BE2C (cell line): ENCODE results near the gene SMARCAD1.
"Not testable (repeated sequence)": the region's sequence is repeated elsewhere in the genome, so short reads cannot be mapped to it uniquely, and the experiment has no call there.

Experiments
- DNase-seq: peaks from one replicate; pipeline ENCODE4 v3.0.0-alpha.2; 2020
- H3K27me3 ChIP-seq: fragments of 250-450 bp; sonication (Bioruptor Pico); 2 replicates; pipeline ENCODE4 v1.5.1; 2020; ENCODE audit warnings: mild to moderate bottlenecking
- H3K36me3 ChIP-seq: fragments of 250-450 bp; sonication (Bioruptor Pico); 2 replicates; pipeline ENCODE4 v1.5.1; 2020; ENCODE audit warnings: mild to moderate bottlenecking
- H3K4me1 ChIP-seq: fragments of 250-450 bp; sonication (Bioruptor Pico); 2 replicates; pipeline ENCODE4 v1.5.1; 2020
- H3K4me3 ChIP-seq: 2 replicates; pipeline ENCODE4 v1.5.1; 2011; ENCODE audit warnings: low read depth, low read length
- H3K9me3 ChIP-seq: fragments of 250-450 bp; sonication (Bioruptor Pico); 2 replicates; pipeline ENCODE4 v1.5.1; 2020
- TF ChIP-seq, protein P1 (sequence below): IDR thresholded peaks from 2 replicates; pipeline ENCODE4 v1.5.1; 2012; ENCODE audit warnings: mild to moderate bottlenecking, low read depth, low read length

The SMARCAD1 gene

DNA sequence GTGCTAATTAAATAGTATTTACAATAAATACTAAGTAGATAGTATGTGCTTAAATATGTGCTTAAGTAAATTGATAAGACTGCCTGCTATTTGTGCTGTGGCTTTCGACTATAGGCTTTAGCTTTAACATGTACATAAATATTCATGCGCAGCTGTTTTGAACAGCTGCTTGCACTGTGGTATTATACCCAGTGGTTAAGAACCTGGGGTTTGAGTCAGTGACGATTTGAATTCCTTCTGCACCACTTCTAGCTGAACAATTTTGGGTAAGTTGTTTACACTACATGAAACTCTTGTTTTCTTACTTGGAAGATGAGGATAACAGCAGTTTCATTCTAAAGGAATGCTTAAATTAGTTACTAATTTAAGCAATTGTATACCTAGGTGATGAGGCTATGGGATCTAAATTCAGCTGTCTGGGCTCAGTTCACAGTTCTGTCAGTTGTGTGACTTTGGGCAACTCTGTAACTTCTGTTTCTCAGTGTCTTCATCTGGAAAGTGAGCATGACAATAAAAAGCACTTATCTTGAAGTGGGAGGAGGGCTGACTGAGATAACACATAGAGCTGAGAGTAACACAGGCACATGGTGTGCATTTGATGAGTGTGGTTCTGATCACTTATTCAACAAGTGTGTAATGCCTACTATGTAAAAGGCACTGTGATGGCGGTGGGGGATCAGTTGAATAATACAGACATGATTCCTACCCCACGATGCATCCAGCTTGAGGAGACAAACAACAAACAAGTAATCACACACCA, 98.0 kb downstream of the SMARCAD1 start:
- no peak for DNase-seq
- no peaks in the 10 kb centered on the region for H3K36me3 ChIP-seq
- no peak overlapping the region for H3K4me3 ChIP-seq
- no peaks in the 10 kb centered on the region for H3K27me3 ChIP-seq
- no peaks in the 10 kb centered on the region; the same call in 1 of the 2 replicates for H3K9me3 ChIP-seq
- H3K4me1 ChIP-seq: peaks cover 24% of the 10 kb centered on the region
- TF ChIP-seq, protein P1, sequence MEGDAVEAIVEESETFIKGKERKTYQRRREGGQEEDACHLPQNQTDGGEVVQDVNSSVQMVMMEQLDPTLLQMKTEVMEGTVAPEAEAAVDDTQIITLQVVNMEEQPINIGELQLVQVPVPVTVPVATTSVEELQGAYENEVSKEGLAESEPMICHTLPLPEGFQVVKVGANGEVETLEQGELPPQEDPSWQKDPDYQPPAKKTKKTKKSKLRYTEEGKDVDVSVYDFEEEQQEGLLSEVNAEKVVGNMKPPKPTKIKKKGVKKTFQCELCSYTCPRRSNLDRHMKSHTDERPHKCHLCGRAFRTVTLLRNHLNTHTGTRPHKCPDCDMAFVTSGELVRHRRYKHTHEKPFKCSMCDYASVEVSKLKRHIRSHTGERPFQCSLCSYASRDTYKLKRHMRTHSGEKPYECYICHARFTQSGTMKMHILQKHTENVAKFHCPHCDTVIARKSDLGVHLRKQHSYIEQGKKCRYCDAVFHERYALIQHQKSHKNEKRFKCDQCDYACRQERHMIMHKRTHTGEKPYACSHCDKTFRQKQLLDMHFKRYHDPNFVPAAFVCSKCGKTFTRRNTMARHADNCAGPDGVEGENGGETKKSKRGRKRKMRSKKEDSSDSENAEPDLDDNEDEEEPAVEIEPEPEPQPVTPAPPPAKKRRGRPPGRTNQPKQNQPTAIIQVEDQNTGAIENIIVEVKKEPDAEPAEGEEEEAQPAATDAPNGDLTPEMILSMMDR: no peak

DNA sequence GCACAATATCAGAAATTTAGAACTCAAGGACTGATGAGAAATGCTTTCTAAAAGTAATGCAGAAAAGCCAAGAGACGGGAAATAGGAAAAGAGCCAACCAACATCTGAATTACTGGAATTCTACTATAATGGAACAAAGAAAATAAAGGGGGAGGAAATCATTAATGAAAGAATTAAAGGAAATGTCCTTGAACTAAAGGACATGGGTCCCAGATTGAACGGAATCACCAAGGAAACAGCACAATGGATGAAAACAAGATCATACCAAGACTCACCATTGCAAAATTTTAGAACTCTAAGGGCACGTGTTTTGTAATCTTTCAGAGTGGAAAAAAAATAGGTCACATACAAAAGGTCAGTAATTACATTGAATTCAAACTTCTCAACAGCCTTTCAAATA, 99.0 kb downstream of the SMARCAD1 start:
- peaks cover 24% of the 10 kb centered on the region for H3K4me1 ChIP-seq
- DNase-seq: no peak
- no peaks in the 10 kb centered on the region for H3K27me3 ChIP-seq
- TF ChIP-seq, protein P1: no peak
- no peak overlapping the region for H3K4me3 ChIP-seq
- no peaks in the 10 kb centered on the region; the same call in 1 of the 2 replicates for H3K9me3 ChIP-seq
- H3K36me3 ChIP-seq: no peaks in the 10 kb centered on the region

DNA sequence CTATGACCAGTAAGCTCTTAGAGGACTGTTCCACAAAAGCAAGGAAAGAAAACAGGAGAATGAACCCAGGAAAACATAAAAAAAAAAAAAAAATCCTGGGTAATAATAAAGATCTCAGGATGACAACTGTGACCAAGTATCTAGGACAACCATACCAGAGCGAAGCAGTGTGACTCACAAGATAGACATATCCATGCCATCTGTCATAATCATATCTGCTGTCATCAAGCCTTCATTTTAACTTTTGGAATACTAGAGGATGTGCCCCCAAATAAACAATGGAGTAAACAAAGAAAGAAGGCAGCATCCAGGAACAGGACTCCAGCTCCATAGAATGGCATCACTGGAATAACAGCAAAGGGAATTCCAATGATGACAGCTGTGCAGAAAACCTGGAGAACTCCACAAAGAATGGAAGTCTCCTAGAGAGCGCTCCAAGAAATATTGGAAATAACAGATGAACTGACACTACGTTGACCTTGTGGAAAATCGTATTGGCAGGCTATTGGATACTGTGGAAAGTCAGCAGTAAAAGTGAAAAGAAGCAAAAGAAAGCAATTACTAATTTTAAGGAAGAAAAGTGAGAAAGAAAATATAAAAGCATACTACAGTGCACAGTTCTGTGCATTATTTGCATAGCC, 99.7 kb downstream of the SMARCAD1 start:
- TF ChIP-seq, protein P1: no peak
- Histone ChIP-seq H3K27me3 (no peaks in the 10 kb centered on the region), H3K36me3 (no peaks in the 10 kb centered on the region), H3K4me1 (peaks cover 24% of the 10 kb centered on the region), H3K9me3 (no peaks in the 10 kb centered on the region), H3K4me3 (no peak overlapping the region)
- no peak for DNase-seq

DNA sequence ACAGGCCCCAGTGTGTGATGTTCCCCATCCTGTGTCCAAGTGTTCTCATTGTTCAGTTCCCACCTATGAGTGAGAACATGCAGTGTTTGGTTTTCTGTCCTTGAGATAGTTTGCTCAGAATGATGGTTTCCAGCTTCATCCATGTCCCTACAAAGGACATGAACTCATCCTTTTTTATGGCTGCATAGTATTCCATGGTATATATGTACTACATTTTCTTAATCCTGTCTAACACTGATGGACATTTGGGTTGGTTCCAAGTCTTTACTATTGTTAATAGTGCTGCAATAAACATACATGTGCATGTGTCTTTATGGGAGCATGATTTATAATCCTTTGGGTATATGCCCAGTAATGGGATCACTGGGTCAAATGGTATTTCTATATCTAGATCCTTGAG, 112.3 kb downstream of the SMARCAD1 start:
- not testable (repeated sequence) for H3K27me3 ChIP-seq, H3K4me1 ChIP-seq, H3K4me3 ChIP-seq, H3K9me3 ChIP-seq, H3K36me3 ChIP-seq, DNase-seq

DNA sequence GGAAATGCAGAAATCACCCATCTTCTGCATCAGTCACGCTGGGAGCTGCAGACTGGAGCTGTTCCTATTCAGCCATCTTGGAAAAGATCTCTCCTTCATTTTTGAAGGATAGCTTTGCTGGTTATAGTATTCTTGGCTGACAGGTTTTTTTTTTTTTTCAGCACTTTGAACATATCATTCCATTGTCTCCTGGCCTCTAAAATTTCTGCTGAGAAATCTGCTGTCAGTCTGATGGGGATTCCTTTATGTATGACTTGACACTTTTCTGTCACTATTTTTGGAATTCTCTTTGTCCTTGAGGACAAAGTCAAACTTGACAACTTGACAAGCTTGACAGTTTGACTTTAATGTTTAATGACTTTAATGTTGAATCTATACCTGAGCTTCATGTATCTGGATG, 118.2 kb downstream of the SMARCAD1 start:
- peaks cover 7% of the 10 kb centered on the region for H3K9me3 ChIP-seq
- H3K27me3 ChIP-seq: no peaks in the 10 kb centered on the region
- DNase-seq: no peak
- no peak overlapping the region for H3K4me3 ChIP-seq
- H3K36me3 ChIP-seq: no peaks in the 10 kb centered on the region
- TF ChIP-seq, protein P1: no peak
- no peaks in the 10 kb centered on the region for H3K4me1 ChIP-seq

DNA sequence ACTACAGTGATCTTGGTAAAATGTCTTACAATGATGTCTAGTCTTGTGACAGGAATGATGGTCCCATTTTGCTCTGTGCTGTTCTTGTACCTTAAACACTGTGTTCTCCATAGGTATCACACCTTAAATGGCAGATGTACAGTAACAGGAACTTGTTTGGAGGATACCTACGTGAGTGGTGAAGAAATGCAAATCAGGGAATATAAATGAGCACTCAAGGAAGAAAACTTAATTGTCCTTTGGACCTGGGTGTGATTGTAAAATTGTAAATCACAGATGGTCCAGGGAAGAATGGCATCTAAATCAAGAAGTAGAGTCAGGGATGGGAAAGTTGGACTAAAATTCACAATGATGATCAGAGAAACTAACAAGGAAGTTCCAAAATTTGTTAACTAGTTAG, 122.3 kb downstream of the SMARCAD1 start:
- Histone ChIP-seq H3K9me3 (peaks cover 7% of the 10 kb centered on the region), H3K4me3 (no peak overlapping the region), H3K4me1 (no peaks in the 10 kb centered on the region), H3K36me3 (no peaks in the 10 kb centered on the region), H3K27me3 (no peaks in the 10 kb centered on the region)
- TF ChIP-seq, protein P1: no peak
- DNase-seq: no peak
